Duodenal mucosa (tissue), 2 donors: Measurements from ENCODE around the gene ZNF232.
"Not testable (repeated sequence)": the region's sequence is repeated elsewhere in the genome, so short reads cannot be mapped to it uniquely, and the experiment has no call there.

Experiments
- H3K27ac ChIP-seq: one replicate; pipeline ENCODE4 v1.7.0; 2013; ENCODE audit warnings: low read depth, low read length
- H3K27me3 ChIP-seq, 2 donors: one replicate each; pipeline ENCODE4 v1.7.0; 2013; ENCODE audit warnings: low read length in 2 of 2, control low read depth in 1 of 2; ENCODE audit not compliant: insufficient read depth in 2 of 2, control insufficient read depth in 1 of 2
- H3K36me3 ChIP-seq, 2 donors: one replicate each; pipeline ENCODE4 v1.7.0; 2013; ENCODE audit warnings: low read length in 2 of 2, control low read depth in 1 of 2; ENCODE audit not compliant: insufficient read depth in 2 of 2, control insufficient read depth in 1 of 2
- H3K4me1 ChIP-seq, 2 donors: one replicate each; pipeline ENCODE4 v1.7.0; 2013; ENCODE audit warnings: low read length in 2 of 2, control low read depth in 1 of 2; ENCODE audit not compliant: insufficient read depth in 2 of 2, control insufficient read depth in 1 of 2
- H3K4me3 ChIP-seq, 2 donors: one replicate each; pipeline ENCODE4 v1.7.0; 2013; ENCODE audit warnings: low read length in 2 of 2, low read depth in 1 of 2
- H3K9ac ChIP-seq, 2 donors: one replicate each; pipeline ENCODE4 v1.7.0; 2013; ENCODE audit warnings: low read length in 2 of 2, low read depth in 1 of 2
- H3K9me3 ChIP-seq, 2 donors: one replicate each; pipeline ENCODE4 v1.7.0; 2013; ENCODE audit warnings: low read length in 2 of 2, control low read depth in 1 of 2; ENCODE audit not compliant: control insufficient read depth in 1 of 2

ZNF232 gene

DNA sequence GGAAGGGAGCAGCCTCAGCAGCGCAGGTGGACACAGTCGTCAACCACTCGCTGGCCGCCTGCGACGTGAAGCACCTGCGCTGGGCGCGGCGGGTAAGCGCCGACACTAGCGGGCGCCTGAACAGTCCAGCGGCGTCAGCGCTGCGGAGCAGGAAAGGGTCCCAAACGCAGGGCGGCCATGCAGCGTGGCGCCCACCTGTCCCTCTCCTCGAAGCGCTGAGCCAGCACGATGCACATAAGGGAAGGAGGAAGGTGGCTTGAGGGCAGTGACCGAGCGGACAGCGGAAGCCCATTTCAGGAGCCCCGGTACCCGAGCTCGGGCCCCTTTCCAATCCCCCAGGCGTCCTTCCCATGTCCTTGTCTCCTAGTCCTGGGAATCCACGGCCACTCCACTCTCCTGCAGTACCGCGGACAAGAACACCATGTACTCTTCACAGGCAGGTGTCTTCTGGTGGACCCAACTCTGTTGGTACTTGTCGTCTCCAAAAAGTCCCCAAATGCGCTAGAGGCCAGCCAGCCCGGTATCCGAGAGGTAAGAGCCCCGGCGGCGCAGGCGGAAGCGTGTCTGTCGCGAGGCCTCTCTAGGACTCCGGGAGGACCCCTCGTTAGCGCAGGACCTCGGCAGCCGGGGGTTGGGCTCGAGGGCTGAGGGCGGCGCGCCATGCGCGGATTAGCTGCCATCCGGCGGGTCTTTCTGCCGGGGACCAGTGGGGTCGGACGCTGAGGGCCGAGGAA is 14.4 kb downstream of the ZNF232 start:
- H3K4me1 ChIP-seq: no peaks in the 10 kb centered on the region
- peak overlapping the region; percentile 65 to 66 for H3K4me3 ChIP-seq
- peak overlapping the region in 1 of 2 donors; percentile 25 for H3K9ac ChIP-seq
- H3K9me3 ChIP-seq: peaks cover 41 to 45% of the 10 kb centered on the region in 2 donors
- peaks cover 5 to 12% of the 10 kb centered on the region in 2 donors for H3K36me3 ChIP-seq
- H3K27ac ChIP-seq: no peak overlapping the region
- no peaks in the 10 kb centered on the region for H3K27me3 ChIP-seq

DNA sequence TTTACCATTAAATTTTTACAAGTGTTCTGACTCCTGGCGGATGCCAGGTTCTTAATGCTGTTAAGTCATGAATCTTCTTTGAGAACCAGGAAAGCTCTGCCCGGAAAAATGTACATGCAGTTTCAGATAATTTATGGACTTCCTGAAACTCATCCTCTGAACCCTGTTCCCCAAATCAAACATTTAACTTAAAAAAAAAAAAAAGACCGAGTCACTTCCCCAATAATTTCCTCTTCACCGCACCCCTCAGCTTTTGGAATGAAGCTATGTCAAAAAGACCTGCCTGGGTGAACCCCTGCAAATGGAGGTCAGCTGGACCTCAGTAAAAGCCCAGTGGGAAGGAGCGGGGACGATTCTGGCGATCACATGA is 15.0 kb downstream of the ZNF232 start:
- Histone ChIP-seq H3K27me3 (no peaks in the 10 kb centered on the region), H3K4me3 (peak overlapping the region; percentile 65 to 66), H3K9me3 (peaks cover 46 to 51% of the 10 kb centered on the region in 2 donors), H3K9ac (no peak overlapping the region), H3K4me1 (no peaks in the 10 kb centered on the region), H3K36me3 (peaks cover 10 to 17% of the 10 kb centered on the region in 2 donors), H3K27ac (no peak overlapping the region)

DNA sequence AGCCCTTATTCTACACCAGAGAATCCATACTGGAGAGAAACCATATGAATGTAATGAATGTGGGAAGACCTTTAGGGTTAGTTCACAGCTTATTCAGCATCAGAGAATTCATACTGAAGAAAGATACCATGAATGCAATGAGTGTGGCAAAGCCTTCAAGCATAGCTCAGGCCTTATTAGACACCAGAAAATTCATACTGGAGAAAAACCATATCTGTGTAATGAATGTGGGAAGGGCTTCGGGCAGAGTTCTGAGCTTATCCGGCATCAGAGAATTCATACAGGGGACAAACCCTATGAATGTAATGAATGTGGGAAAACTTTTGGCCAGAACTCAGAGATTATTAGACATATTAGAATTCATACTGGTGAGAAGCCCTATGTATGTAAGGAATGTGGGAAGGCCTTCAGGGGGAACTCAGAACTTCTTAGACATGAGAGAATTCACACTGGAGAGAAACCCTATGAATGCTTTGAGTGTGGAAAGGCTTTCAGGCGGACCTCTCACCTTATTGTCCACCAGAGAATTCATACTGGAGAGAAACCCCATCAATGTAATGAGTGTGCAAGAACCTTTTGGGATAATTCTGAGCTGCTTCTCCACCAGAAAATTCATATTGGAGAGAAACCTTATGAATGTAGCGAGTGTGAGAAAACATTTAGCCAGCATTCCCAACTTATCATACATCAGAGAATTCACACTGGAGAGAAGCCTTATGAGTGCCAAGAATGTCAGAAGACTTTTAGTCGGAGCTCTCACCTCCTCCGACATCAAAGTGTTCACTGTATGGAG is 19.3 kb downstream of the ZNF232 start:
- Histone ChIP-seq H3K27me3 (no peaks in the 10 kb centered on the region), H3K4me3 (peak overlapping the region; percentile 22 to 28), H3K4me1 (no peaks in the 10 kb centered on the region), H3K9ac (no peak overlapping the region), H3K9me3 (peaks cover 88 to 90% of the 10 kb centered on the region in 2 donors), H3K27ac (no peak overlapping the region), H3K36me3 (peaks cover 44 to 58% of the 10 kb centered on the region in 2 donors)

DNA sequence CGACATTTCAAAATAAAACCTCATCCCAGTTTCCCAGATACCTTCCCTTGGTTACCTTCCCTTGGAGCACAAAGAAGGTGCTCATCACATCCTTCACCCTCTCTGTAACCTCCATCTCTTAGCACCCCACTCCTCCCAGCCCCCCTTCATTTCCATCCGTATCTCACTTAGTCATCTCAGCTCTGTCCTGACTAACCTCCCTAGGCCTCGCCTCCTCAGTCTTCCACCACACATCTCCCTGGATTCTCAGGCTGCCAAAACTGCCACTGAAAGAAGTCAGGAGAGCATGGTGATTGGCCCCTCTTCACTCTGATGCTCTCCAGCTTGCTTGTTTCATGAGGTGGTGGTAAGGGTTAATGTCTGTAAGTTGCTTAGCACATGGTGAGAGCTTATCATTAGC is 31.1 kb downstream of the ZNF232 start:
- Histone ChIP-seq H3K36me3 (peaks cover 9 to 13% of the 10 kb centered on the region in 2 donors), H3K4me1 (peaks cover 5 to 16% of the 10 kb centered on the region in 2 donors), H3K9me3 (peaks cover 14 to 22% of the 10 kb centered on the region in 2 donors), H3K4me3 (no peak overlapping the region), H3K9ac (no peak overlapping the region), H3K27ac (no peak overlapping the region), H3K27me3 (no peaks in the 10 kb centered on the region)

DNA sequence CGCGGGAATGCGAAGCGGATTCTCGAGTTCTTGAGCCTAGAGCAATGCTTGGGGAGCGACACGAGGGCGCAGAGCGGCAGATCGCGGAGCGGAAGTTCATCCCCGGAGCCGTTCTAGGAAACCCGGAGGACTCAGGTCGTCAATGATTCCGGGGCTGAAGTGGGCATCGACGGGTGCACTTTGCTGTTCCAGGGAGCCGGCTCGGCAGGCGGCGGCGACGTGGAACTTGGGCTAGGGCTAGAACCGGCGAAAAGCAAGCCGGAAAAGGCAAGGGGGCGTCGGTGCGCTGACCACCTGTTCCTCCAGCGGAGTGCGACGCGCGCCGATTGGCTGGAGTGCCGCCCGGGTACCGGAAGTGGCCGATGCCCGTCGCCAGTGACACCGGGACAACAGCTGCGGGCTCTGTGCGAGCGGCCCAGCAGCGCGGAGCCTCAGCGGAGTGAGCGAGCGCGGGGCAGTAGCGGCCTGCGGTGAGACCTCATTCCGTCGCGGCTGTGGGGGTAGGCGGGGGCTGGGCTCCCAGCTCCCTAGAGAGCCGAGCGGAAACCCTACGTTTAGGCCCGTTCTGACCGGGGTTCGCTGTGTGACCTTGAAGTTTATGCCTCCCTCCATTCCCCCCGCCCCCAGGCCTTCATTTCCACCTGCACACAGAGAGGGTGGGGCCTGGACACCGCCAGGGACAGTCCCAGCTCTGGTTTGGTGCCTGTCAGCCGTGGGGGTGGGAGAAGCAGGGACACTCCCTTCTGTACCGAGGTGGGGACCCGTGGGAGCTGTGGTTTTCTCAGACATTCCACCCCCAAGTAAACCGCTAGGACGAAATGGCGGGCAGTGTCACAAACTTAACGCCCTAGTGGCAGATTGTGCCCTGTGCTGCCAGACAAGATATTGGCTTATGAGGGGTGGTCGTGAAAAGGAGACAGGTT is 33.3 kb downstream of the ZNF232 start, which contains the start of gene ZFP3:
TSS of gene ZFP3 (plus strand) at position 362 of the 923 bp plus-strand sequence. CDS start 13,038 bp downstream, outside the sequence.
- Histone ChIP-seq H3K27ac (peak within 1 kb of the TSS; percentile 89), H3K9me3 (peaks cover 7 to 10% of the 10 kb centered on the region in 2 donors), H3K4me3 (peak within 1 kb of the TSS; percentile 85 to 98)

DNA sequence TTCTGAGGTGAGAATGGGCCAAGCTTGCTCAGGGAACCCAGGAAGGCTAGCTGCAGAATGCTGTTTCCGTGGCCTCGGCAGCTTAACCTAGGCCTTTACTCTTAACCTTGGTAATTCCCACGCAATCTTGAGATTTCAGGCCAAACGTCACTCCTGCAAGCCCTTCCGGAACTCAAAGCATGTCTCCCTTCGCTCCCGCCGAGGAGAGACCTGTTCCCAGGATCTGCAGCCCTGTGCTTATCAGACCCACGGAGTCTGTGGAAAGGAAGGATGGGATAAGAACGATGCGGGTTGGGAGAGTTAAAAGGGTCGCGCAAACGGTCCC is 33.9 kb downstream of the ZNF232 start:
- Histone ChIP-seq H3K4me1 (peaks cover 5 to 16% of the 10 kb centered on the region in 2 donors), H3K27me3 (no peaks in the 10 kb centered on the region), H3K27ac (peak overlapping the region; percentile 89), H3K4me3 (peak overlapping the region; percentile 85 to 98), H3K9me3 (peaks cover under 1 to 4% of the 10 kb centered on the region in 2 donors), H3K9ac (peak overlapping the region; percentile 86 to 92), H3K36me3 (peaks cover 2 to 11% of the 10 kb centered on the region in 2 donors)

More for the DNA sequence above, 33.3 kb downstream of the ZNF232 start, which contains the start of gene ZFP3:
- peaks cover 5 to 16% of the 10 kb centered on the region in 2 donors for H3K4me1 ChIP-seq
- peak within 1 kb of the TSS; percentile 86 to 92 for H3K9ac ChIP-seq
- H3K36me3 ChIP-seq: peaks cover 6 to 12% of the 10 kb centered on the region in 2 donors
- no peaks in the 10 kb centered on the region for H3K27me3 ChIP-seq

DNA sequence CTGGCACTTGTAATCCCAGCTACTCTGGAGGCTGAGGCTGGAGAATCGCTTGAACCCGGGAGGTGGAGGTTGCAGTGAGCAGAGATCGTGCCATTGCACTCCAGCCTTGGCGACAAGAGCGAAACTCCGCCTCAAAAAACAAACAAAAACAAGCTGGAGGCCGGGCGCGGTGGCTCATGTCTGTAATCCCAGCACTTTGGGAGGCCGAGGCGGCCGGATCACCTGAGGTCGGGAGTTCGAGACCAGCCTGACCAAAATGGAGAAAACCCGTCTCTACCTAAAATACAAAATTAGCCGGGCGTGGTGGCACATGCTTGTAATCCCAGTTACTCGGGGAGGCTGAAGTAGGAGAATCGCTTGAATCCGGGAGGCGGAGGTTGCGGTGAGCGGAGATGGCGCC is 34.4 kb downstream of the ZNF232 start:
- H3K36me3 ChIP-seq, H3K27ac ChIP-seq, H3K9me3 ChIP-seq, H3K27me3 ChIP-seq: not testable (repeated sequence)
- peak overlapping the region; percentile 85 to 98 for H3K4me3 ChIP-seq
- H3K9ac ChIP-seq: peak overlapping the region; percentile 86 to 92
- peaks cover 5 to 16% of the 10 kb centered on the region in 2 donors for H3K4me1 ChIP-seq

DNA sequence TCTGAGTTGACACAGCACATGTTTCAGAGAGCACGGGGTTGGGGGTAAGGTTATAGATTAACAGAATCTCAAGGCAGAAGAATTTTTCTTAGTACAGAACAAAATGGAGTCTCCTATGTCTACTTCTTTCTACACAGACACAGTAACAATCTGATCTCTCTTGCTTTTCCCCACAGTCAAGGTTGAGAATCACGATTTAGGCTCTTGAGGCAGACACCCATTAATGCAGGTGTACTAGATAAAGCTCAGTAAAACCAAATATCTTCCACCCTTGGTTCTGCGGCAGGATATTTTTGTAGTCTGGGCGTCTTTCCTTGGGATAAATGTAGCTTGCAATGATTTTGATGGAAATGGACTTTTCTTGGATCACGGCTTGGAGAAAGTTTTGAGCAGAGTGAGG is 36.2 kb downstream of the ZNF232 start:
- H3K4me3 ChIP-seq, H3K27ac ChIP-seq: not testable (repeated sequence)

DNA sequence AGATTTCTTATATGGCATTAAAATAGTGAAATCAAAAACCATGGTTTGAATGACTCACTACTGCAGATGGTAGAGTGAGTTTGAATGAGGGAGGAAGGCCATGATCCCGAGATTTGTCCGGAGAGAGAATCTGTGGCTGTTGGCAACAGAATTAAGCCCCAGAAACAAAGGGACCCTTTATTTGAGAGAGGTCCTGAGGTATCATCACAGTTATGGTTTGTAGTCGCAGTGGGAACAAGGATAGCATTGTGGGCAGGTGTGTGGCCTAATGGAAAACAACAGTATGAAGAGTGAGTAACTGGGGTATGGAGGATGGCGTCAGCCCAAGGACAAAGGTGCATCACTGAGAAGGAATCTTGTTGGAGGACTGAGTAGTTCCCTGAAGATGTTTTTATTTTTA is 42.0 kb downstream of the ZNF232 start:
- Histone ChIP-seq H3K36me3 (no peaks in the 10 kb centered on the region), H3K9ac (no peak overlapping the region), H3K27ac (no peak overlapping the region), H3K4me3 (no peak overlapping the region), H3K27me3 (no peaks in the 10 kb centered on the region), H3K9me3 (no peaks in the 10 kb centered on the region), H3K4me1 (no peaks in the 10 kb centered on the region)

More for the DNA sequence above, 36.2 kb downstream of the ZNF232 start:
- H3K4me1 ChIP-seq: peaks cover 5 to 16% of the 10 kb centered on the region in 2 donors
- H3K9ac ChIP-seq, H3K9me3 ChIP-seq, H3K27me3 ChIP-seq, H3K36me3 ChIP-seq: not testable (repeated sequence)
